OCI-LY1 (cell line): ENCODE results near the gene WWOX.

Source experiments
- CTCF ChIP-seq: fragments of 200-600 bp; sonication (generic), shearing (Covaris generic); IDR thresholded peaks from 2 replicates; pipeline ENCODE4 v1.5.1; 2017; ENCODE audit warnings: mild to moderate bottlenecking, antibody characterized with exemption, low read length, moderate library complexity, mixed read lengths
- EZH2 ChIP-seq: fragments of 200-600 bp; sonication (generic), shearing (Covaris generic); IDR thresholded peaks from 2 replicates; pipeline ENCODE4 v1.8.0; 2017; ENCODE audit warnings: borderline replicate concordance, mixed run types, mild to moderate bottlenecking, antibody characterized with exemption, low read length, moderate library complexity, mixed read lengths

DNA sequence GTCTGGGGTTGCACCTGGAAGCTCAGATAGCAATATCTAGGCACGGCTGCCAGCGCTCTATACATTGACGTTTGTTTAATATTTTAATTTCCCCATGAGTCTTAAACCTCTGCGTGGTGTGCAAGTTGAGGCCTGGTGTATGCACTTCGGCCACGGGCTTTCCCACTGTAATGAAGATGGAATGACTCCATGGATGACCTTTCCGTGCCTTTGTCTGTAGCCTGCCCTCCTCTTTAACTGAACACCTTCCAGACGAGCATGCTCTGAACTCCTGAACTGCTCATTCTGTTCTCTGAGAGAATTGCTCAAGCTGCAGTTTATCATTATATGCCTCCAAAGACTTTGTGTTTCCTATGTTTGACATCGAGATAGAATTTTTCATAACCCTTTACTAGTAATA is 438.8 kb downstream of the WWOX start:
- TF ChIP-seq CTCF, result no peak
- TF ChIP-seq EZH2, result no peak
